Thyroid gland (tissue), 4 donors: Measurements from ENCODE around the gene CPA1. TPM values are rescaled to one million over a fixed set of nuclear protein-coding genes. Genes with fewer than 3 reads are reported as not detected.

Source experiments
- DNase-seq, 2 donors: peaks; one replicate each; pipeline ENCODE4 v3.0.0-alpha.2; 2019
- H3K27ac ChIP-seq, 3 donors: fragments of 200-600 bp; sonication (generic); 1 replicate in 2 of 3; 2 replicates in 1 of 3; pipeline ENCODE4 v1.5.1; 2016 to 2019; ENCODE audit warnings: mild to moderate bottlenecking in 1 of 3, moderate library complexity in 1 of 3
- H3K27me3 ChIP-seq: fragments of 200-600 bp; sonication (generic); one replicate; pipeline ENCODE4 v1.5.1; 2019
- H3K36me3 ChIP-seq, 2 donors: fragments of 200-600 bp; sonication (generic); one replicate each; pipeline ENCODE4 v1.5.1; 2016 to 2019
- H3K4me1 ChIP-seq, 2 donors: fragments of 200-600 bp; sonication (generic); one replicate each; pipeline ENCODE4 v1.5.1; 2017 to 2019
- H3K4me3 ChIP-seq, 3 donors: fragments of 200-600 bp; sonication (generic); replicated peaks in 1 of 3; 1 replicate in 2 of 3; 2 replicates in 1 of 3; pipeline ENCODE4 v1.5.1; 2016; ENCODE audit warnings: mild to moderate bottlenecking in 1 of 3
- H3K9me3 ChIP-seq: fragments of 200-600 bp; sonication (generic); one replicate; pipeline ENCODE4 v1.5.1; 2017
- CTCF ChIP-seq, 6 experiments: fragments of 200-600 bp in 3 of 6; fragments of 450-650 bp in 3 of 6; sonication (generic) in 3 of 6; IDR thresholded peaks; one replicate each; pipeline ENCODE4 v1.5.1; 2016 to 2019; ENCODE audit warnings: antibody characterized with exemption in 6 of 6, mild to moderate bottlenecking in 2 of 6, inconsistent platforms in 1 of 6, moderate library complexity in 1 of 6
- POLR2A ChIP-seq, 2 donors: fragments of 450-650 bp; IDR thresholded peaks; one replicate each; pipeline ENCODE4 v1.6.1; 2017; ENCODE audit warnings: antibody characterized with exemption in 2 of 2, mild to moderate bottlenecking in 2 of 2, moderate library complexity in 1 of 2
- WGBS, 2 donors: methylation state at CpG; one replicate each; pipeline ENCODE4 v1.1.5; 2017; 5-methylcytosine and 5-hydroxymethylcytosine counted together
- intact Hi-C: fragments of 100-400 bp; cut with DNase I; formaldehyde crosslinking; loops from one replicate; pipeline ENCODE4 v1.15.1; 2023
- total RNA-seq, 4 donors: library from RNA; depleted of rRNA; stranded (reverse); fragments of >200 nt; gene quantifications; one replicate each; pipeline ENCODE4 v1.2.3, GENCODE V29; 2016

CPA1 gene
- total RNA-seq, 4 donors from 2014 or later = 1.3 TPM; not detected in 3

GRCh38 chr7:130395421-130395820, 15.1 kb downstream of the CPA1 start:
- Histone ChIP-seq H3K4me1 (no peaks in the 10 kb centered on the region), H3K36me3 (no peaks in the 10 kb centered on the region), H3K27me3 (no peaks in the 10 kb centered on the region), H3K4me3 (no peak overlapping the region), H3K9me3 (no peaks in the 10 kb centered on the region), H3K27ac (no peak overlapping the region)
- intact Hi-C loops = no loop called here
- DNase-seq = no peak
- WGBS, 2 donors = 73 to 80% methylated on average over 5 of the region's 5 CpGs
- TF ChIP-seq CTCF (IDR thresholded peaks at IDR 0.05) = no peak
- no peak for TF ChIP-seq POLR2A (IDR thresholded peaks at IDR 0.05)

- WGBS, 2 donors = 59 to 79% methylated on average over 3 of the region's 3 CpGs
- Histone ChIP-seq H3K4me3 (no peak overlapping the region), H3K27me3 (no peaks in the 10 kb centered on the region), H3K9me3 (no peaks in the 10 kb centered on the region), H3K27ac (no peak overlapping the region), H3K4me1 (no peaks in the 10 kb centered on the region), H3K36me3 (no peaks in the 10 kb centered on the region)
- intact Hi-C loops = no loop called here
- no peak for TF ChIP-seq POLR2A (IDR thresholded peaks at IDR 0.05)
- TF ChIP-seq CTCF (IDR thresholded peaks at IDR 0.05) = no peak
- no peak for DNase-seq
Measured at GRCh38 chr7:130396109-130396508, 15.8 kb downstream of the CPA1 start.

GRCh38 chr7:130397051-130397757, 16.9 kb downstream of the CPA1 start:
- no peak for TF ChIP-seq POLR2A (IDR thresholded peaks at IDR 0.05)
- TF ChIP-seq CTCF (IDR thresholded peaks at IDR 0.05) = no peak
- H3K27ac ChIP-seq = no peak overlapping the region
- intact Hi-C loops = no loop called here

GRCh38 chr7:130397758-130398073, 17.4 kb downstream of the CPA1 start:
- TF ChIP-seq CTCF (IDR thresholded peaks at IDR 0.05) (no peak), POLR2A (IDR thresholded peaks at IDR 0.05) (no peak)
- intact Hi-C loops = no loop called here
- Histone ChIP-seq H3K4me1 (no peaks in the 10 kb centered on the region), H3K27ac (no peak overlapping the region), H3K4me3 (no peak overlapping the region), H3K27me3 (no peaks in the 10 kb centered on the region), H3K36me3 (no peaks in the 10 kb centered on the region), H3K9me3 (no peaks in the 10 kb centered on the region)
- WGBS, 2 donors = 87 to 95% methylated on average over 3 of the region's 3 CpGs
- DNase-seq = no peak

More at GRCh38 chr7:130397051-130397757, 16.9 kb downstream of the CPA1 start:
- no peaks in the 10 kb centered on the region for H3K4me1 ChIP-seq
- H3K9me3 ChIP-seq = no peaks in the 10 kb centered on the region
- H3K27me3 ChIP-seq = no peaks in the 10 kb centered on the region
- DNase-seq = no peak
- no peak overlapping the region for H3K4me3 ChIP-seq
- 84 to 87% methylated on average over 7 of the region's 7 CpGs for WGBS, 2 donors
- H3K36me3 ChIP-seq = no peaks in the 10 kb centered on the region

- Histone ChIP-seq H3K27ac (no peak overlapping the region), H3K9me3 (no peaks in the 10 kb centered on the region), H3K4me1 (no peaks in the 10 kb centered on the region), H3K4me3 (no peak overlapping the region), H3K27me3 (no peaks in the 10 kb centered on the region), H3K36me3 (no peaks in the 10 kb centered on the region)
- TF ChIP-seq CTCF (IDR thresholded peaks at IDR 0.05) = no peak
- no peak for TF ChIP-seq POLR2A (IDR thresholded peaks at IDR 0.05)
- DNase-seq = no peak
- 86 to 93% methylated on average over 8 of the region's 8 CpGs for WGBS, 2 donors
- intact Hi-C loops = no loop called here
Measured at GRCh38 chr7:130398526-130399090, 18.3 kb downstream of the CPA1 start.
